GM12873 (cell line): Measurements from ENCODE around the gene PLCB4.

Experiments
- CTCF ChIP-seq: IDR thresholded peaks from 2 replicates; pipeline ENCODE4 v1.5.1; 2012; ENCODE audit warnings: low read depth, mild to moderate bottlenecking, moderate library complexity, low read length, control low read depth; ENCODE audit not compliant: insufficient read depth; ENCODE audit errors: missing control alignments

Gene PLCB4

GRCh38 chr20:9262653-9263194 lies 193.8 kb downstream of the PLCB4 start:
- TF ChIP-seq CTCF, result no peak

GRCh38 chr20:9269280-9269971 lies 200.5 kb downstream of the PLCB4 start:
- TF ChIP-seq CTCF, result no peak

GRCh38 chr20:9270831-9271230 lies 201.9 kb downstream of the PLCB4 start:
- no peak for TF ChIP-seq CTCF

GRCh38 chr20:9276966-9277468 lies 208.1 kb downstream of the PLCB4 start:
- TF ChIP-seq CTCF, result no peak

- no peak for TF ChIP-seq CTCF
These were observed 211.1 kb downstream of the PLCB4 start for GRCh38 chr20:9279918-9280401.

GRCh38 chr20:9280666-9281065 lies 211.8 kb downstream of the PLCB4 start:
- TF ChIP-seq CTCF, result no peak

- no peak for TF ChIP-seq CTCF
These were observed 212.9 kb downstream of the PLCB4 start for GRCh38 chr20:9281803-9282202.
